Liver (tissue), 9 donors: ENCODE results near the gene ISM1. TPM values are rescaled to one million over a fixed set of nuclear protein-coding genes. Genes with fewer than 3 reads are reported as not detected.

ENCODE experiments used
- DNase-seq: peaks from one replicate; pipeline ENCODE4 v3.0.0-alpha.2; 2017; ENCODE audit warnings: low spot score
- H3K27ac ChIP-seq, 2 donors: one replicate each; pipeline ENCODE4 v1.7.0; 2013; ENCODE audit warnings: inconsistent platforms in 2 of 2, low read length in 2 of 2, control low read depth in 1 of 2, low read depth in 1 of 2, mild to moderate bottlenecking in 1 of 2
- H3K27me3 ChIP-seq, 4 donors: one replicate each; pipeline versions ENCODE4 v1.6.1 to v1.7.0; 2013; ENCODE audit warnings: low read length in 3 of 4, inconsistent platforms in 1 of 4, mild to moderate bottlenecking in 1 of 4, moderate library complexity in 1 of 4; ENCODE audit not compliant: control insufficient read depth in 4 of 4, insufficient read depth in 4 of 4
- H3K36me3 ChIP-seq, 4 donors: one replicate each; pipeline versions ENCODE4 v1.6.1 to v1.7.0; 2013; ENCODE audit warnings: low read length in 3 of 4, mild to moderate bottlenecking in 3 of 4, low read depth in 1 of 4, moderate library complexity in 1 of 4; ENCODE audit not compliant: control insufficient read depth in 4 of 4, insufficient read depth in 3 of 4
- H3K4me1 ChIP-seq, 4 donors: one replicate each; pipeline versions ENCODE4 v1.6.1 to v1.7.0; 2013; ENCODE audit warnings: low read length in 3 of 4, mild to moderate bottlenecking in 3 of 4, moderate library complexity in 1 of 4; ENCODE audit not compliant: control insufficient read depth in 4 of 4, insufficient read depth in 4 of 4
- H3K4me3 ChIP-seq, 3 donors: one replicate each; pipeline versions ENCODE4 v1.6.1 to v1.7.0; 2013; ENCODE audit warnings: low read length in 3 of 3, control low read depth in 1 of 3, low read depth in 1 of 3, mild to moderate bottlenecking in 1 of 3
- H3K9ac ChIP-seq, 2 donors: one replicate each; pipeline ENCODE4 v1.7.0; 2013; ENCODE audit warnings: low read length in 2 of 2, mild to moderate bottlenecking in 2 of 2, moderate library complexity in 2 of 2, control low read depth in 1 of 2, low read depth in 1 of 2
- H3K9me3 ChIP-seq, 4 donors: one replicate each; pipeline versions ENCODE4 v1.6.1 to v1.7.0; 2013; ENCODE audit warnings: low read length in 3 of 4; ENCODE audit not compliant: control insufficient read depth in 4 of 4
- ATF3 ChIP-seq: IDR thresholded peaks from 2 replicates; pipeline ENCODE4 v1.6.1; 2016; ENCODE audit warnings: antibody characterized with exemption
- CTCF ChIP-seq: fragments of 150-350 bp; IDR thresholded peaks from 2 replicates; pipeline ENCODE4 v1.5.1; 2017; ENCODE audit warnings: improper control_type of control experiment, low read depth, low read length; ENCODE audit not compliant: missing input control
- EGR1 ChIP-seq, 2 donors: IDR thresholded peaks; 2 replicates each; pipeline ENCODE4 v1.6.1; 2016 to 2018; ENCODE audit warnings: antibody characterized with exemption in 2 of 2, low read depth in 2 of 2
- FOXA1 ChIP-seq: IDR thresholded peaks from 2 replicates; pipeline ENCODE4 v1.6.1; 2016; ENCODE audit warnings: antibody characterized with exemption
- FOXA2 ChIP-seq: IDR thresholded peaks from 2 replicates; pipeline ENCODE4 v1.6.1; 2016; ENCODE audit warnings: antibody characterized with exemption
- HNF4A ChIP-seq, 2 donors: conservative IDR thresholded peaks; 2 replicates each; pipeline ENCODE4 v1.6.1; 2016; ENCODE audit warnings: antibody characterized with exemption in 2 of 2, mild to moderate bottlenecking in 2 of 2
- HNF4G ChIP-seq: IDR thresholded peaks from 2 replicates; pipeline ENCODE4 v1.6.1; 2016; ENCODE audit warnings: antibody characterized with exemption
- JUND ChIP-seq, 2 donors: IDR thresholded peaks; 2 replicates each; pipeline ENCODE4 v1.6.1; 2016; ENCODE audit warnings: antibody characterized with exemption in 2 of 2
- NR2F2 ChIP-seq: IDR thresholded peaks from 2 replicates; pipeline ENCODE4 v1.6.1; 2016; ENCODE audit warnings: antibody characterized with exemption
- RAD21 ChIP-seq, 2 donors: IDR thresholded peaks; 2 replicates each; pipeline ENCODE4 v1.6.1; 2016; ENCODE audit warnings: antibody characterized with exemption in 2 of 2, mild to moderate bottlenecking in 2 of 2
- REST ChIP-seq: IDR thresholded peaks from 2 replicates; pipeline ENCODE4 v1.6.1; 2016; ENCODE audit warnings: antibody characterized with exemption, mild to moderate bottlenecking
- RXRA ChIP-seq, 2 donors: IDR thresholded peaks; 2 replicates each; pipeline ENCODE4 v1.6.1; 2017 to 2018; ENCODE audit warnings: antibody characterized with exemption in 2 of 2, mild to moderate bottlenecking in 1 of 2
- SP1 ChIP-seq: IDR thresholded peaks from 2 replicates; pipeline ENCODE4 v1.6.1; 2018; ENCODE audit warnings: antibody characterized with exemption, mild to moderate bottlenecking
- YY1 ChIP-seq: IDR thresholded peaks from 2 replicates; pipeline ENCODE4 v1.6.1; 2016; ENCODE audit warnings: antibody characterized with exemption, mild to moderate bottlenecking
- WGBS: extraction: QIAGEN DNeasy Blood & Tissue Kit; methylation state at CpG from one replicate; pipeline ENCODE4 v1.1.7; 2013; 5-methylcytosine and 5-hydroxymethylcytosine counted together
- polyA plus RNA-seq, 2 donors: library from polyadenylated mRNA; stranded (reverse) in 1 of 2; unstranded in 1 of 2; fragments of 200-250 nt in 1 of 2; fragments of >200 nt in 1 of 2; fragmentation: Nextera tagmentation in 1 of 2; extraction: Ambion mirVana in 1 of 2; gene quantifications; one replicate each; pipeline versions ENCODE4 v1.2.1 to v1.2.3, GENCODE V29; 2013 to 2015
- total RNA-seq, 2 donors: library from RNA; depleted of rRNA; stranded (reverse); fragments of >200 nt; gene quantifications; one replicate each; pipeline ENCODE4 v1.2.3, GENCODE V29; 2014
- TF ChIP-seq, protein P1 (sequence below): IDR thresholded peaks from 2 replicates; pipeline ENCODE4 v1.6.1; 2016; ENCODE audit warnings: antibody characterized with exemption
- donor health status: healthy.
- donor health status: healthy.
- donor health status: healthy.
- donor health status: healthy.
- donor health status: healthy.

The ISM1 gene
- total and polyA plus RNA-seq, 4 donors = 0.82 to 6.4 (median 1.2) TPM; not detected in 1

DNA sequence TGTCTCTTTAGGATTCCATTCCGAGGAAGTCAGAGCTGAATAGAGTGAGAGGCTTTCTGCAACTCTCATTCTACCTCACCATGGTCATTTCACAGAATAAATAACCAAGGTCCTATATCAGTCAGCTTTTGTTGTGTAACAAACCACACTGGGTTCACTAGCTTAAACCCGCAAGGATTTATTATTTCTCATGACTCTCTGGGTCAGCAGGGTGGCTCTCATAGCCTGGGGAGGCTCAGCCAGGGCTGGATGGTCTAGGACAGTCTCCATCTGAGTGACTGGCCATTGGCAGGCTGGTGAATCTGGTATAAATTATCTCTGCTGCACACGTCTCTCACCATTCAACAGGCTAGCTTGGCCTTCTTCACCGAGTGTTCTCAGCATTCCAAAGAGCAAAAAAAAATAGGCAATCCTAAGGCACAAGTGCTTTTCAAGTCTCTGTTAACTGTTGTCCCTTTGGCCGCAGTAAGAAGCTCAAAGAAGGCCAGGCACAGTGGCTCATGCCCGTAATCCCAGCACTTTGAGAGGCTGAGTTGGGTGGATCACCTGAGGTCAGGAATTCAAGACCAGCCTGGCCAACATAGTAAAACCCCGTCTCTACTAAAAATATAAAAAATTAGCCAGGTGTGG lies 39.7 kb downstream of the ISM1 start:
- Histone ChIP-seq H3K36me3 (no peaks in the 10 kb centered on the region), H3K27ac (no peak overlapping the region), H3K9ac (no peak overlapping the region), H3K9me3 (no peaks in the 10 kb centered on the region), H3K4me3 (no peak overlapping the region), H3K4me1 (peaks cover 3 to 27% (median 12%) of the 10 kb centered on the region in 4 donors), H3K27me3 (no peaks in the 10 kb centered on the region)
- TF ChIP-seq CTCF (no peak), RXRA (IDR thresholded peaks at IDR 0.05) (peak in 1 of 2 donors; percentile 11), HNF4A (conservative IDR thresholded peaks at IDR 0.05) (peak in 1 of 2 donors; percentile 28), FOXA2 (no peak), ATF3 (no peak), NR2F2 (no peak)
- no peak for DNase-seq
- 89% methylated on average over 7 of the region's 7 CpGs for WGBS

GRCh38 chr20:13261460-13262301 lies 40.6 kb downstream of the ISM1 start:
- peak; percentile 55 to 60 for TF ChIP-seq HNF4A (conservative IDR thresholded peaks at IDR 0.05)
- TF ChIP-seq HNF4G = peak; percentile 21
- TF ChIP-seq RXRA (IDR thresholded peaks at IDR 0.05) = peak; percentile 86 to 94
- TF ChIP-seq EGR1 (IDR thresholded peaks at IDR 0.05; ENCODE audit: low read depth in 2 of 2) = no peak
- TF ChIP-seq YY1 = peak; percentile 35
- TF ChIP-seq FOXA1 = no peak
- TF ChIP-seq SP1 = peak; percentile 26
- no peak for TF ChIP-seq JUND (IDR thresholded peaks at IDR 0.05)
- peak; percentile 86 to 96 for TF ChIP-seq RAD21 (IDR thresholded peaks at IDR 0.05)
- TF ChIP-seq, protein P1, sequence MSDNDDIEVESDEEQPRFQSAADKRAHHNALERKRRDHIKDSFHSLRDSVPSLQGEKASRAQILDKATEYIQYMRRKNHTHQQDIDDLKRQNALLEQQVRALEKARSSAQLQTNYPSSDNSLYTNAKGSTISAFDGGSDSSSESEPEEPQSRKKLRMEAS = no peak
- no peak for TF ChIP-seq REST
- no peak for TF ChIP-seq FOXA2
- TF ChIP-seq CTCF = peak; percentile 87
- no peak for TF ChIP-seq ATF3
- Histone ChIP-seq H3K9ac (no peak overlapping the region), H3K9me3 (no peaks in the 10 kb centered on the region), H3K27ac (peak overlapping the region in 1 of 2 donors; percentile 40), H3K27me3 (no peaks in the 10 kb centered on the region), H3K4me1 (peaks cover 3 to 36% (median 14%) of the 10 kb centered on the region in 4 donors), H3K36me3 (no peaks in the 10 kb centered on the region), H3K4me3 (no peak overlapping the region)
- WGBS = 72% methylated on average over 8 of the region's 8 CpGs
- DNase-seq = peak; percentile 64
